Stomach (tissue), 9 donors: ENCODE data around the gene TLNRD1. TPM values are rescaled to one million over a fixed set of nuclear protein-coding genes. Genes with fewer than 3 reads are reported as not detected.
A peak's percentile ranks its signal among the peaks of the same experiment; 100 is the strongest.

ENCODE experiments used
- DNase-seq, 2 donors: peaks; one replicate each; pipeline versions ENCODE4 v3.0.0 to v3.0.0-alpha.2; 2013 to 2019
- H3K27ac ChIP-seq, 5 donors: fragments of 200-600 bp in 4 of 5; sonication (generic) in 4 of 5; one replicate each; pipeline ENCODE4 v1.5.1; 2013 to 2019; ENCODE audit warnings: mild to moderate bottlenecking in 1 of 5, moderate library complexity in 1 of 5
- H3K27me3 ChIP-seq, 3 donors: fragments of 200-600 bp; sonication (generic); one replicate each; pipeline ENCODE4 v1.5.1; 2017 to 2019; ENCODE audit warnings: mixed run types in 1 of 3
- H3K36me3 ChIP-seq, 4 donors: fragments of 200-600 bp; sonication (generic); 1 replicate in 3 of 4; 2 replicates in 1 of 4; pipeline ENCODE4 v1.5.1; 2016 to 2019
- H3K4me1 ChIP-seq, 4 donors: fragments of 200-600 bp; sonication (generic); one replicate each; pipeline ENCODE4 v1.5.1; 2016 to 2019
- H3K4me3 ChIP-seq, 4 donors: fragments of 200-600 bp; sonication (generic) in 3 of 4; one replicate each; pipeline ENCODE4 v1.5.1; 2016 to 2019; ENCODE audit warnings: mild to moderate bottlenecking in 1 of 4
- H3K9me3 ChIP-seq, 4 donors: fragments of 200-600 bp; sonication (generic); one replicate each; pipeline ENCODE4 v1.5.1; 2016 to 2019
- CTCF ChIP-seq, 7 experiments: fragments of 450-650 bp in 4 of 7; fragments of 200-600 bp in 3 of 7; sonication (generic) in 3 of 7; IDR thresholded peaks; one replicate each; pipeline ENCODE4 v1.5.1; 2016 to 2019; ENCODE audit warnings: antibody characterized with exemption in 7 of 7, control low read depth in 2 of 7, mild to moderate bottlenecking in 1 of 7
- EP300 ChIP-seq: sonication (generic); formaldehyde crosslinking; IDR thresholded peaks from one replicate; pipeline ENCODE4 v1.6.1; 2017; ENCODE audit warnings: antibody characterized with exemption
- POLR2A ChIP-seq, 4 donors: fragments of 450-650 bp; IDR thresholded peaks; one replicate each; pipeline ENCODE4 v1.6.1; 2016; ENCODE audit warnings: antibody characterized with exemption in 4 of 4, control low read depth in 2 of 4, mild to moderate bottlenecking in 1 of 4, moderate library complexity in 1 of 4
- POLR2AphosphoS5 ChIP-seq, 3 donors: sonication (generic); formaldehyde crosslinking; IDR thresholded peaks; one replicate each; pipeline ENCODE4 v1.6.1; 2016; ENCODE audit warnings: antibody characterized with exemption in 3 of 3
- WGBS, 5 donors: extraction: QIAGEN DNeasy Blood & Tissue Kit in 3 of 5; methylation state at CpG; one replicate each; pipeline versions ENCODE4 v1.1.5 to v1.1.7; 2013 to 2018; 5-methylcytosine and 5-hydroxymethylcytosine counted together
- intact Hi-C: fragments of 100-400 bp; cut with DNase I; formaldehyde crosslinking; loops from one replicate; pipeline ENCODE4 v1.15.1; 2023; ENCODE audit warnings: low total_unique reads
- polyA plus RNA-seq, 3 donors: library from polyadenylated mRNA; stranded (reverse); fragments of 200-250 nt; gene quantifications; one replicate each; pipeline ENCODE4 v1.2.3, GENCODE V29; 2013
- total RNA-seq, 5 donors: library from RNA; depleted of rRNA; stranded (reverse); fragments of >200 nt; gene quantifications; one replicate each; pipeline versions ENCODE4 v1.1.0 to v1.2.3, GENCODE V29; 2014 to 2016
- donor health status: healthy with polysubstance abuse.
- donor health status: Bipolar disorder and iron deficiency.
- donor health status: healthy.

The TLNRD1 gene
- total and polyA plus RNA-seq, 8 donors = 1.8 to 88.3 (median 10.0) TPM

GRCh38 chr15:81016489-81017068 lies 15.9 kb downstream of the TLNRD1 start:
- no peak for DNase-seq
- peak overlapping the region in 1 of 5 donors; percentile 31 for H3K27ac ChIP-seq
- 21 to 75% (median 42%) methylated on average over 1 of the region's 1 CpG for WGBS, 5 donors

GRCh38 chr15:81018197-81018596 lies 17.5 kb downstream of the TLNRD1 start:
- no peaks in the 10 kb centered on the region for H3K27me3 ChIP-seq
- 93 to 97% (median 94%) methylated on average over 2 of the region's 2 CpGs for WGBS, 5 donors
- TF ChIP-seq CTCF (IDR thresholded peaks at IDR 0.05) = no peak
- TF ChIP-seq POLR2AphosphoS5 (IDR thresholded peaks at IDR 0.05) = no peak
- TF ChIP-seq EP300 = no peak
- TF ChIP-seq POLR2A (IDR thresholded peaks at IDR 0.05) = no peak
- peaks cover 0 to 21% (median 6%) of the 10 kb centered on the region in 4 donors for H3K4me1 ChIP-seq
- H3K36me3 ChIP-seq = no peaks in the 10 kb centered on the region
- DNase-seq = no peak
- H3K27ac ChIP-seq = no peak overlapping the region
- intact Hi-C loops = no loop called here
- H3K9me3 ChIP-seq = no peaks in the 10 kb centered on the region
- H3K4me3 ChIP-seq = no peak overlapping the region

More at GRCh38 chr15:81016489-81017068, 15.9 kb downstream of the TLNRD1 start:
- TF ChIP-seq EP300 (no peak), POLR2AphosphoS5 (IDR thresholded peaks at IDR 0.05) (no peak), POLR2A (IDR thresholded peaks at IDR 0.05) (no peak), CTCF (IDR thresholded peaks at IDR 0.05) (no peak)
- H3K4me1 ChIP-seq = peaks cover 0 to 18% (median 8%) of the 10 kb centered on the region in 4 donors
- no peak overlapping the region for H3K4me3 ChIP-seq
- intact Hi-C loops = no loop called here
- no peaks in the 10 kb centered on the region for H3K36me3 ChIP-seq
- no peaks in the 10 kb centered on the region for H3K9me3 ChIP-seq
- H3K27me3 ChIP-seq = no peaks in the 10 kb centered on the region

- Histone ChIP-seq H3K4me1 (peaks cover 0 to 21% (median 4%) of the 10 kb centered on the region in 4 donors), H3K4me3 (no peak overlapping the region), H3K36me3 (no peaks in the 10 kb centered on the region), H3K27ac (no peak overlapping the region), H3K9me3 (no peaks in the 10 kb centered on the region), H3K27me3 (no peaks in the 10 kb centered on the region)
- 93 to 95% (median 93%) methylated on average over 7 of the region's 7 CpGs for WGBS, 5 donors
- intact Hi-C loops = no loop called here
- TF ChIP-seq POLR2AphosphoS5 (IDR thresholded peaks at IDR 0.05) (no peak), CTCF (IDR thresholded peaks at IDR 0.05) (no peak)
- DNase-seq = no peak
Measured at GRCh38 chr15:81021321-81021720, 20.6 kb downstream of the TLNRD1 start.

GRCh38 chr15:81023483-81024264 lies 23.0 kb downstream of the TLNRD1 start:
- no peak for TF ChIP-seq EP300
- TF ChIP-seq POLR2A (IDR thresholded peaks at IDR 0.05) = no peak
- TF ChIP-seq CTCF (IDR thresholded peaks at IDR 0.05) = no peak
- no peak for TF ChIP-seq POLR2AphosphoS5 (IDR thresholded peaks at IDR 0.05)
- H3K9me3 ChIP-seq = no peaks in the 10 kb centered on the region
- H3K36me3 ChIP-seq = no peaks in the 10 kb centered on the region
- H3K4me3 ChIP-seq = no peak overlapping the region
- WGBS, 5 donors = 57 to 77% (median 67%) methylated on average over 12 to 13 of the region's 13 CpGs
- H3K27ac ChIP-seq = peak overlapping the region in 4 of 5 donors; percentile 17 to 73 (median 64)
- DNase-seq = peak in 1 of 2 donors; percentile 63
- H3K27me3 ChIP-seq = no peaks in the 10 kb centered on the region
- H3K4me1 ChIP-seq = peaks cover 0 to 21% (median 4%) of the 10 kb centered on the region in 4 donors
- intact Hi-C loops = no loop called here
